HepG2 (cell line): ENCODE data around the gene STIM1. TPM values are rescaled to one million over a fixed set of nuclear protein-coding genes. Genes with fewer than 3 reads are reported as not detected.

Source experiments
- NR2F6 ChIP-seq, 2 experiments: IDR thresholded peaks; 2 replicates each; pipeline ENCODE4 v1.6.1; 2016; ENCODE audit warnings: antibody characterized with exemption in 1 of 2, mild to moderate bottlenecking in 1 of 2
- PITX1 ChIP-seq: sonication (generic); formaldehyde crosslinking; IDR thresholded peaks from 2 replicates; pipeline ENCODE4 v1.5.1; 2020; ENCODE audit warnings: mild to moderate bottlenecking, missing genetic modification reagents
- POGZ ChIP-seq: sonication (generic); formaldehyde crosslinking; IDR thresholded peaks from 2 replicates; pipeline ENCODE4 v1.4.0; 2020; ENCODE audit warnings: mild to moderate bottlenecking, missing genetic modification reagents
- POLR2G ChIP-seq: fragments of 200-400 bp; formaldehyde crosslinking; IDR thresholded peaks from 2 replicates; pipeline ENCODE4 v1.6.1; 2018; ENCODE audit warnings: mild to moderate bottlenecking, low read depth, low read length, moderate library complexity
- SMAD1 ChIP-seq: sonication (generic); formaldehyde crosslinking; IDR thresholded peaks from 2 replicates; pipeline ENCODE4 v1.4.0; 2020; ENCODE audit warnings: missing genetic modification reagents, low read depth, mild to moderate bottlenecking, borderline replicate concordance
- SOX13 ChIP-seq, 3 experiments: fragments of 450-650 bp in 1 of 3; sonication (generic) in 1 of 3; formaldehyde crosslinking in 1 of 3; IDR thresholded peaks in 2 of 3; conservative IDR thresholded peaks in 1 of 3; 2 replicates each; pipeline versions ENCODE4 v1.5.0 to v1.6.1; 2016 to 2020; ENCODE audit warnings: antibody characterized with exemption in 1 of 3, mild to moderate bottlenecking in 1 of 3, missing compliant biosample characterization in 1 of 3, missing genetic modification reagents in 1 of 3, moderate library complexity in 1 of 3
- YEATS4 ChIP-seq: sonication (generic); formaldehyde crosslinking; IDR thresholded peaks from 2 replicates; pipeline ENCODE4 v1.4.0; 2020; ENCODE audit warnings: missing genetic modification reagents, borderline replicate concordance
- ZFX ChIP-seq: sonication (generic); formaldehyde crosslinking; IDR thresholded peaks from 2 replicates; pipeline ENCODE4 v1.4.0; 2020; ENCODE audit warnings: mild to moderate bottlenecking, low read depth, missing genetic modification reagents, moderate library complexity
- ZNF607 ChIP-seq: sonication (generic); formaldehyde crosslinking; IDR thresholded peaks from 2 replicates; pipeline ENCODE4 v1.5.1; 2020; ENCODE audit warnings: missing genetic modification reagents, mild to moderate bottlenecking, borderline replicate concordance
- polyA plus RNA-seq, 8 experiments: library from polyadenylated mRNA; depleted of rRNA in 3 of 8; stranded (reverse) in 7 of 8; unstranded in 1 of 8; fragments of >200 nt; fragmentation: Illumina TruSeq in 4 of 8; extraction: Trizol in 4 of 8; gene quantifications; 2 replicates each; pipeline versions ENCODE4 v1.2.1 to v1.2.3, GENCODE V29; 2011 to 2016; ENCODE audit warnings: low read depth in 4 of 8, missing spikeins in 1 of 8, mixed read lengths in 1 of 8; ENCODE audit not compliant: insufficient read depth in 1 of 8
- total RNA-seq, 5 experiments: library from RNA; depleted of rRNA; stranded (reverse); fragments of >200 nt; fragmentation: Illumina TruSeq; extraction: Trizol; gene quantifications; 2 replicates each; pipeline ENCODE4 v1.2.3, GENCODE V29; 2016; ENCODE audit warnings: low read depth in 1 of 5
- TF ChIP-seq, protein P1 (sequence below): sonication (generic); formaldehyde crosslinking; IDR thresholded peaks from 2 replicates; pipeline ENCODE4 v1.8.0; 2022; ENCODE audit warnings: missing genetic modification reagents, mild to moderate bottlenecking, borderline replicate concordance
- TF ChIP-seq, protein P2 (sequence below): IDR thresholded peaks from 2 replicates; pipeline ENCODE4 v1.6.1; 2016
- TF ChIP-seq, protein P3 (sequence below): sonication (generic); formaldehyde crosslinking; IDR thresholded peaks from 2 replicates; pipeline ENCODE4 v1.4.0; 2020; ENCODE audit warnings: missing genetic modification reagents
- TF ChIP-seq, protein P4 (sequence below): IDR thresholded peaks from 2 replicates; pipeline ENCODE4 v1.4.0; 2020; ENCODE audit warnings: mild to moderate bottlenecking, missing genetic modification reagents

The STIM1 gene
- total and polyA plus RNA-seq, 2 of the 13 experiments (the other 11 are each of a cell fraction or from before 2014, with no cell fraction given): 19.2 to 28.5 TPM

DNA sequence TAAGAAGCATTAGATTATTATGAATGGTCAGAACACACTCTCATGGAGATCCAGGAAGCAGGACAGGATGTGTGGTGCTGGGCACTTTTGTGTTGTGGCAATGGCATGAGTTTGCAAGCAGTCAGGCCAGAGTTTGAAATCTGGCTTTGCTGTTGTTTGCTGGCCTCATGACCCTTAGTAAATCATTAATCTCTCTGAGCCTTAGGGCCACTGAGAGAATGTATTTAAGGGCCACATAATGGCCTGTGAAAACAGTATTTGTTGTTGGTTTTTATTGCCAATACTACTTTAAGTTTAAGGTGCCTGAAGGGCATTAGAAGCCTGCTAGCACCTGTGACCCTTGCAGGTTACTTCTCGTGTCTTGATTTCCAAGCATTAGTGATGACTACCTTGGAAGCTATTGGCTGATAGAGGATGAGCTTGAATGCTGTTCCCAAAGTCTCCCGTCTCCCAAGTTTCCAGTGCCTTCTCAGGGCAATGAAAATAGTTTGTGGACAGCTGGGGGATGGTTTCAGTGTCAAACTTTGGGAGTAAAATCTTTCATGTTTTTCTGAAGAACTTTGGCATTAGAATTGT is 24.6 kb downstream of the STIM1 start (continued):
- TF ChIP-seq, protein P1, sequence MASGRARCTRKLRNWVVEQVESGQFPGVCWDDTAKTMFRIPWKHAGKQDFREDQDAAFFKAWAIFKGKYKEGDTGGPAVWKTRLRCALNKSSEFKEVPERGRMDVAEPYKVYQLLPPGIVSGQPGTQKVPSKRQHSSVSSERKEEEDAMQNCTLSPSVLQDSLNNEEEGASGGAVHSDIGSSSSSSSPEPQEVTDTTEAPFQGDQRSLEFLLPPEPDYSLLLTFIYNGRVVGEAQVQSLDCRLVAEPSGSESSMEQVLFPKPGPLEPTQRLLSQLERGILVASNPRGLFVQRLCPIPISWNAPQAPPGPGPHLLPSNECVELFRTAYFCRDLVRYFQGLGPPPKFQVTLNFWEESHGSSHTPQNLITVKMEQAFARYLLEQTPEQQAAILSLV (CRISPR knock-in tag): no peak
- no peak for TF ChIP-seq SOX13 (IDR thresholded peaks at IDR 0.05)
- TF ChIP-seq SOX13 (CRISPR knock-in tag; conservative IDR thresholded peaks at IDR 0.05 in 1 of 2, IDR thresholded peaks at IDR 0.05 in 1 of 2): peak in 1 of 2 experiments; percentile 72; a peak in 2 of 4 replicates
- TF ChIP-seq PITX1 (CRISPR knock-in tag): peak; percentile 79
- TF ChIP-seq, protein P2, sequence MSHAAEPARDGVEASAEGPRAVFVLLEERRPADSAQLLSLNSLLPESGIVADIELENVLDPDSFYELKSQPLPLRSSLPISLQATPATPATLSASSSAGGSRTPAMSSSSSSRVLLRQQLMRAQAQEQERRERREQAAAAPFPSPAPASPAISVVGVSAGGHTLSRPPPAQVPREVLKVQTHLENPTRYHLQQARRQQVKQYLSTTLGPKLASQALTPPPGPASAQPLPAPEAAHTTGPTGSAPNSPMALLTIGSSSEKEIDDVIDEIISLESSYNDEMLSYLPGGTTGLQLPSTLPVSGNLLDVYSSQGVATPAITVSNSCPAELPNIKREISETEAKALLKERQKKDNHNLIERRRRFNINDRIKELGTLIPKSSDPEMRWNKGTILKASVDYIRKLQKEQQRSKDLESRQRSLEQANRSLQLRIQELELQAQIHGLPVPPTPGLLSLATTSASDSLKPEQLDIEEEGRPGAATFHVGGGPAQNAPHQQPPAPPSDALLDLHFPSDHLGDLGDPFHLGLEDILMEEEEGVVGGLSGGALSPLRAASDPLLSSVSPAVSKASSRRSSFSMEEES (CRISPR knock-in tag): peak; percentile 68; the same call in 1 of the 2 replicates
- TF ChIP-seq YEATS4 (CRISPR knock-in tag): peak; percentile 22; the same call in 1 of the 2 replicates
- TF ChIP-seq POGZ: 0 out of 2 replicates have a peak, but pooled peaks have one; percentile 48
- TF ChIP-seq, protein P3, sequence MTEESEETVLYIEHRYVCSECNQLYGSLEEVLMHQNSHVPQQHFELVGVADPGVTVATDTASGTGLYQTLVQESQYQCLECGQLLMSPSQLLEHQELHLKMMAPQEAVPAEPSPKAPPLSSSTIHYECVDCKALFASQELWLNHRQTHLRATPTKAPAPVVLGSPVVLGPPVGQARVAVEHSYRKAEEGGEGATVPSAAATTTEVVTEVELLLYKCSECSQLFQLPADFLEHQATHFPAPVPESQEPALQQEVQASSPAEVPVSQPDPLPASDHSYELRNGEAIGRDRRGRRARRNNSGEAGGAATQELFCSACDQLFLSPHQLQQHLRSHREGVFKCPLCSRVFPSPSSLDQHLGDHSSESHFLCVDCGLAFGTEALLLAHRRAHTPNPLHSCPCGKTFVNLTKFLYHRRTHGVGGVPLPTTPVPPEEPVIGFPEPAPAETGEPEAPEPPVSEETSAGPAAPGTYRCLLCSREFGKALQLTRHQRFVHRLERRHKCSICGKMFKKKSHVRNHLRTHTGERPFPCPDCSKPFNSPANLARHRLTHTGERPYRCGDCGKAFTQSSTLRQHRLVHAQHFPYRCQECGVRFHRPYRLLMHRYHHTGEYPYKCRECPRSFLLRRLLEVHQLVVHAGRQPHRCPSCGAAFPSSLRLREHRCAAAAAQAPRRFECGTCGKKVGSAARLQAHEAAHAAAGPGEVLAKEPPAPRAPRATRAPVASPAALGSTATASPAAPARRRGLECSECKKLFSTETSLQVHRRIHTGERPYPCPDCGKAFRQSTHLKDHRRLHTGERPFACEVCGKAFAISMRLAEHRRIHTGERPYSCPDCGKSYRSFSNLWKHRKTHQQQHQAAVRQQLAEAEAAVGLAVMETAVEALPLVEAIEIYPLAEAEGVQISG (CRISPR knock-in tag): 0 out of 2 replicates have a peak, but pooled peaks have one; percentile 25
- TF ChIP-seq SMAD1: no peak
- TF ChIP-seq NR2F6 (IDR thresholded peaks at IDR 0.05): peak; percentile 95
- peak; percentile 97 for TF ChIP-seq NR2F6 (CRISPR knock-in tag; IDR thresholded peaks at IDR 0.05)
- peak; percentile 70; the same call in 1 of the 2 replicates for TF ChIP-seq ZNF607
- TF ChIP-seq ZFX (CRISPR knock-in tag): peak; percentile 58; the same call in 1 of the 2 replicates
- 0 out of 2 replicates have a peak, but pooled peaks have one; percentile 32 for TF ChIP-seq POLR2G
- TF ChIP-seq, protein P4, sequence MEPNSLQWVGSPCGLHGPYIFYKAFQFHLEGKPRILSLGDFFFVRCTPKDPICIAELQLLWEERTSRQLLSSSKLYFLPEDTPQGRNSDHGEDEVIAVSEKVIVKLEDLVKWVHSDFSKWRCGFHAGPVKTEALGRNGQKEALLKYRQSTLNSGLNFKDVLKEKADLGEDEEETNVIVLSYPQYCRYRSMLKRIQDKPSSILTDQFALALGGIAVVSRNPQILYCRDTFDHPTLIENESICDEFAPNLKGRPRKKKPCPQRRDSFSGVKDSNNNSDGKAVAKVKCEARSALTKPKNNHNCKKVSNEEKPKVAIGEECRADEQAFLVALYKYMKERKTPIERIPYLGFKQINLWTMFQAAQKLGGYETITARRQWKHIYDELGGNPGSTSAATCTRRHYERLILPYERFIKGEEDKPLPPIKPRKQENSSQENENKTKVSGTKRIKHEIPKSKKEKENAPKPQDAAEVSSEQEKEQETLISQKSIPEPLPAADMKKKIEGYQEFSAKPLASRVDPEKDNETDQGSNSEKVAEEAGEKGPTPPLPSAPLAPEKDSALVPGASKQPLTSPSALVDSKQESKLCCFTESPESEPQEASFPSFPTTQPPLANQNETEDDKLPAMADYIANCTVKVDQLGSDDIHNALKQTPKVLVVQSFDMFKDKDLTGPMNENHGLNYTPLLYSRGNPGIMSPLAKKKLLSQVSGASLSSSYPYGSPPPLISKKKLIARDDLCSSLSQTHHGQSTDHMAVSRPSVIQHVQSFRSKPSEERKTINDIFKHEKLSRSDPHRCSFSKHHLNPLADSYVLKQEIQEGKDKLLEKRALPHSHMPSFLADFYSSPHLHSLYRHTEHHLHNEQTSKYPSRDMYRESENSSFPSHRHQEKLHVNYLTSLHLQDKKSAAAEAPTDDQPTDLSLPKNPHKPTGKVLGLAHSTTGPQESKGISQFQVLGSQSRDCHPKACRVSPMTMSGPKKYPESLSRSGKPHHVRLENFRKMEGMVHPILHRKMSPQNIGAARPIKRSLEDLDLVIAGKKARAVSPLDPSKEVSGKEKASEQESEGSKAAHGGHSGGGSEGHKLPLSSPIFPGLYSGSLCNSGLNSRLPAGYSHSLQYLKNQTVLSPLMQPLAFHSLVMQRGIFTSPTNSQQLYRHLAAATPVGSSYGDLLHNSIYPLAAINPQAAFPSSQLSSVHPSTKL (CRISPR knock-in tag): peak; percentile 81
- TF ChIP-seq, all 625 proteins: peak for 103
